Fibroblast of skin of right biceps (primary cell): ENCODE data around the gene KREMEN2.

Source experiments
- DNase-seq: peaks from one replicate; pipeline ENCODE4 v3.0.0-alpha.2; 2013

Gene KREMEN2

DNA sequence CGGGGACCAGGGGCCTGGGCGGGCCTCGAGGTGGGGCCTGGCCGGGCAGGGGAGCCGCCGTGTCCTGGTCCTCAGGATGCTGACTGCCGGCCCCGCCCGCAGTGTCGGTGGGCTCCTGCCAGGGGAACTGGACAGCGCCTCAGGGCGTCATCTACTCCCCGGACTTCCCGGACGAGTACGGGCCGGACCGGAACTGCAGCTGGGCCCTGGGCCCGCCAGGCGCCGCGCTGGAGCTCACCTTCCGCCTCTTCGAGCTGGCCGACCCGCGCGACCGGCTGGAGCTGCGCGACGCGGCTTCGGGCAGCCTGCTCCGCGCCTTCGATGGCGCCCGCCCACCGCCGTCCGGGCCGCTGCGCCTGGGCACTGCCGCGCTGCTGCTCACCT lies 2.7 kb downstream of the KREMEN2 start:
- DNase-seq = no peak

DNA sequence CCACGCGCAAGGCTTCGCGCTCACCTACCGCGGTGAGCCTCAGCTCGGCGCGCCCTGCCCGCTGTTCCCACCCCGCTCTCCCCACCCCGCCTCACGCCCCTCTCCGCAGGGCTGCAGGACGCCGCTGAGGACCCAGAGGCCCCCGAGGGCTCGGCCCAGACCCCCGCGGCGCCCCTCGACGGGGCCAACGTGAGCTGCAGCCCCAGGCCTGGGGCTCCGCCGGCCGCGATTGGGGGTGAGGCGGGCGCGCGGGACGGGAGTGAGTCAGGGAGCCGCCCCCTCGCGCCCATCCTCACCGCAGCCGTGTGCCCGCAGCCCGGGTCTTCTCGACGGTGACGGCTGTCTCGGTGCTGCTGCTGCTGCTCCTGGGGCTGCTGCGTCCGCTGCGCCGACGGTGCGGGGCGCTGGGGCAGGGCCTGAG lies 3.1 kb downstream of the KREMEN2 start:
- DNase-seq = no peak

DNA sequence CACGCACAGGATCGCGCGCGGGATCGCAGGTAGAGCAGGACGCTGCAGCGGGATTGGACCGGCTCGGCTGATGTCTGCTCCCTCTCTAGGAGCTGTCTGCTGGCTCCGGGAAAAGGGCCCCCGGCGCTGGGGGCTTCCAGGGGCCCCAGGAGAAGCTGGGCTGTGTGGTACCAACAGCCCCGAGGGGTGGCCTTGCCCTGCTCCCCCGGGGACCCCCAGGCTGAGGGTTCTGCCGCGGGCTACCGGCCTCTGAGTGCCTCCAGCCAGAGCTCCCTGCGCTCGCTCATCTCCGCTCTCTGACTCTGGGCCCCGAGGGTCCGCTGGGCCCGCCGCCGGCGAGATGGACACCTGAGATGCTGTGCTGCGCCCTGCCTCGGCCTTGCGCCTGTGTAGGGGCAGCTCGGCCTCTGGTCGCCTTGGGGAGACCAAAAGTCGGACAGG lies 3.7 kb downstream of the KREMEN2 start:
- DNase-seq = no peak

DNA sequence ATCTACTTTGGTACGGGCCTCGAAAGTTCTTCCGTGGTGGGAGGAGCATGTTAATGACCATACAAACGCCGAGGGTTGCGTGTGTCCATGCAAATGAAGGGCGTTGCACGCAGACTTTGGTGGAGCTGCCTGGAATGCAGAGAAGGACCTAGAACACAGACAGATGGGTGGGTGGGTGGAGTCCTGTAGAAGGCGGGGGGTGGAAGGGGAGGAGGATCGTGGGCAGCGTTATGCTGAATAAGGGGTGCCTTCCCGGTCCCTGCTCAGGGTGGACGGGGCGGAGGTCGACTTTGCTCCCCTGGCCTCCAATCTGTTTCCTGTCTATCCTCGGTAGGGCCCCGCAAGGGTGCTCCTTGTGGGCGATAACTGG lies 4.3 kb downstream of the KREMEN2 start:
- DNase-seq = no peak

DNA sequence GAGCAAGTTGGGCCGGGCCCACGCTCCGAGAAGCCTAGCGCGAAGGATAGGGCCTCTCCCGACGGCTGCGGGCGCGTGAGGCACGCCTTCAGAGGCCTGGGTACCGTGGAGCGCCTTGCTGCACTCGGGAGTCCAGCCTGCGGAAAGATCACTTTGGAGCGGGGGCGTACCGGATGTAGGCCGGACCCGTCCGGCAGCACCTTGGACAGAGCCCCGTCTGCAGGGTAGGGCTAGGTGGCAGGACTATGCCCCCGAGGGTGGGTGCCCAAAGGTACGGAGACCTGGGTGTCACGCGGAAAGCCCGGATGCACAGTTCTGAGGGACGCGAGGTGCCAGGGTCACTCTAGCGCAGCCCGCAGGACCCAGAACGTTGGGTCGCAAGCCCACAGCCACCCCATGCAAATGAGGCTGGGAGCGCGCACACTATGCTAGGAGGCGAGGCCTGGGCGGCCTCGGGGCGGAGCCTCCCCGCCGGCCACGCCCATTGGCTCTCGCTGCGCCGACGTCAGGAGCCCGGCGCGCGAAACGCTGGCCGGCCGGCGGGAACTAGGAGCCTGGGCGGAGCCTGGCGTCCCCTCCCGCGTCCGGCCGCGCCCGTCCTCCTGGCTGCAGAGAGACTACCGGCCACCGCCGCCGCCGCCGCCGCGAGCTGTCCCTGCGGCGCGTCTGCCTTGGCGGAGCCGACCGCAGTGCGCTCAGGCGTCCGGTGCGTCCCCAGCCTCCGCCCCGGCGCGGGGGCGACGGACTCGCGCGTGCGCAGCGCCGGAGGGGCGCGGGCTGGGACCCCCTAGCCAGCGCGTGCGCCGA lies 4.9 kb downstream of the KREMEN2 start, which contains the start of gene PAQR4:
TSS of gene PAQR4 (plus strand) at position 611 of the 807 bp plus-strand sequence. CDS start 327 bp downstream, outside the sequence.
- peak; percentile 84 for DNase-seq

DNA sequence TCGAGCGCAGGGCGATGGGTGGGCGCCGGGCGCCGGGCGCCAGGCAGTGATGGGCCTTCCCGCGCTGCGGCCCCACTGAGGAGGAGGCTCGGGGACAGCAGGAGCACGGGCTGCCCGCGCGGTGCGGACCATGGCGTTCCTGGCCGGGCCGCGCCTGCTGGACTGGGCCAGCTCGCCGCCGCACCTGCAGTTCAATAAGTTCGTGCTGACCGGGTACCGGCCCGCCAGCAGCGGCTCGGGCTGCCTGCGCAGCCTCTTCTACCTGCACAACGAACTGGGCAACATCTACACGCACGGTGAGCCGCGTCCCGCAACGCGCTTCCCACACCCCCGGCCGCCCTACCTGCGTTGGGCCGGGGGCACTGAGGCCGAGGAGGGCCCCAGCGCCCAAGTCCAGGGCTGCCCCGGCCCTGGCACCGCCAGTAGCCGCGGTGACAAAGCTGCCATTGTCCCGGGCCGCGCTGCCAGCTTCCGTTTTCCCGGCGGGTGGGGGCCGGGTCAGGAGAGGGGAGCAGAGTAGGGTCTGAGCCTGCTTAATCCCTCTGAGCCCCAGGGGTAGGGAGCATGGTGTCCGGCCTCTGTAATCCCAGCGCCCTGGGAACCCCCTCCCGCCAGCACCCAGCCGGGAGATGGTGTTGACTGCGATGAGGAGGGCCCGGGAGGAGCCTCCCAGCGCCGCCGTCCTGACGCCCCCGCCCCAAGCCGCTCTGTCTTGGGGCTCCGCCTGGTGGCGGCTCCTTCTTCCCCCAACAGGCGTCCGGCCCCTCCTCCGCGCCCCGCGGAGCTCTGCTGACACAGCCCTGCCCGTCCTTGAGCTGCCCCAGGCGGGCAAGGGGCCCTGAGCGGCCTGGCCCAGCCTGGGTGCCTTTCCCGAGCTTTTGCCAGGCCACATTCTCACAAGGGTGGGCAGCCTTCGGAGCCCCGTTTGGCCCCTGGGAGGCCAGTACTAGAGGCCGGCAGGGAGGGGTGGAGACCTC lies 5.8 kb downstream of the KREMEN2 start:
- peak; percentile 69 for DNase-seq

DNA sequence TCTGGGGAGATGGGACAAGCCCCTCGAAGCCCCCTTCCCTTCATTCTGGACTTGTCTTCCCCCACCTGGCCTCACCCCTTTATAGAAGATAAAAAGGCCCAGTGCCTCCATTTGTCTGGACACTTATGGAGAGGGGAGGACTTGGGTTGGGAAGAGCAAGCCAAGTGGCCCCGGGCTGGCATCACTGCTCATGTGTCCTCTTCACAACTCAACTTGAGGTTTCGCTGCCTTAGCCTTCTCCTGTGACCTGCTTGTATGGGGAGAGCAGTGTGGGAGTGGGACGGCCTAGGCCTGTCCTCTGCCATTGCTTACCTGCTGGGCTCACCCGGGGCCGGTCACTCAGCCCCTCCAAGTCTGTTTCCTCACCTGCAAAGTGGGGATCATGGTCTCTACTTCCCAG lies 6.5 kb downstream of the KREMEN2 start:
- DNase-seq = no peak

DNA sequence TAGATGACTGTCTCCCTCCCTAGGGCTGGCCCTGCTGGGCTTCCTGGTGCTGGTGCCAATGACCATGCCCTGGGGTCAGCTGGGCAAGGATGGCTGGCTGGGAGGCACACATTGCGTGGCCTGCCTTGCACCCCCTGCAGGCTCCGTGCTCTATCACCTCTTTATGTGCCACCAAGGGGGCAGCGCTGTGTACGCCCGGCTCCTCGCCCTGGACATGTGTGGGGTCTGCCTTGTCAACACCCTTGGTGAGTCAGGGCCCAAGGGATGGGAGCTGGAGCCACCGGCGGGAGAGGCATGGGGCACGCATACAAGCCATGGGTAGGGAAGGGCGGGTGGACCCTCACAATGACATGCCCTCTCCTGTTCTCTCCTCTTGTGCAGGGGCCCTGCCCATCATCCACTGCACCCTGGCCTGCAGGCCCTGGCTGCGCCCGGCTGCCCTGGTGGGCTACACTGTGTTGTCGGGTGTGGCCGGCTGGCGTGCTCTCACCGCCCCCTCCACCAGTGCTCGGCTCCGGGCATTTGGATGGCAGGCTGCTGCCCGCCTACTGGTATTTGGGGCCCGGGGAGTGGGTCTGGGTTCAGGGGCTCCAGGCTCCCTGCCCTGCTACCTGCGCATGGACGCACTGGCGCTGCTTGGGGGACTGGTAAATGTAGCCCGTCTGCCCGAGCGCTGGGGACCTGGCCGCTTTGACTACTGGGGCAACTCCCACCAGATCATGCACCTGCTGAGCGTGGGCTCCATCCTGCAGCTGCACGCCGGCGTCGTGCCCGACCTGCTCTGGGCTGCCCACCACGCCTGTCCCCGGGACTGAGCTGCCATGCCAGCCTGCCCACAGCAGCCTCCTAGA lies 7.3 kb downstream of the KREMEN2 start:
- no peak for DNase-seq

DNA sequence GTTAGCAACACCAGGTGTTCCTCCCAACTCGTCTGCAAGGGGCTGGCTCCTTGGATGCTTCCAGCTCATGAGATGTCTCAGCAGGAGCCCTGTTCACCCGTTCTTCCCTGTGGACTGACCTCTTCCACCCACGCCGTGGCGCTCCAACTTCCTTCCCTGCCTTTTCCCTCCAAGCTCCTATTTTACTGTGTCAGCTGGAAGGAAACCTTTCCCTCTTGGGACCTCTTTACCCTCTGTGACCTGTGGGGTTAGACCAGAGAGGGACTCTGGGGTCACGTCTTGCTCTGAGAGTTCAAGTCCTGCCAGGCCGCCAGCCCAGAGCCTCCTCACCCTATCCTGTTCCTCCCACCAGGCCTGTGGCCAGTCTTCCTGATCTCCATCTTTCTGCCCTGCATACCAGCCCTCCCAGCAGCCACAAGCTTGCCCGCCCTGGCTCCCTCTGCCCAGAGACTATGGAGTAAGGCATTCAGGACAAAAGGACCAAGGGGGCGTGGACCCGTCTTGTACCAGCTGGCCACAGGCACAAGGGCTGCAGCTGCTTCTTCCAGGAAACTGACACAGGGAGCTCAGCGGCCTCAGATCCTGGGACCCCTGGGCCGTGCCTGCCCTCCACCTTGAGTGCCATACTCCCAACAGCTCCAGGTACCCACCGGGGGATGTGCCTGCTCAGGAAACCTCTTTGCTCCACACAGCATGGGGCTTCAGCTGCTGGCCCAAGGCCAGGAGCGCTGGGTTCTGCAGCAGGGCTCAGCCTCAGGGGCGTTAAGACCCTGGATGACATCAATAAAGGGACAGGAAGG lies 8.1 kb downstream of the KREMEN2 start:
- no peak for DNase-seq

DNA sequence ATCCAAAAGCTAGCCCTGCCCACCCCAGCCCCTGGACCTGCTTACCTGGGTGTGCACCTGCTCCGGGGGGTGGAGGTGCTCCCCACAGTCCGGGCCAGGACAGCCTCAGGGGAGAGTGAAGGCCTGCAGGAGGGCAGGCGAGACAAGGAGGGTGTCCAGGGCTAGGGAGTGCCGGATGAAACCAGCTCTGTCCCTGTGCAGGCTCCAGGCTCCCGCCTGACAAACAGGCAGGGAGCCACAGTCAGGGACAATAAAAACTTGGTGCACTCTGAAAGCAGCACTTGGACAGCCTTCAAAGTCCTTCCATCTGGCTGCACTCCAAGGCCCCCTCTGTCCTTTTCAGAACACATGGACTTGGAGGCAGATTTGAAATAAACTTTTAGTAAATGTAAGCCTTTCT lies 9.0 kb downstream of the KREMEN2 start:
- DNase-seq = no peak

DNA sequence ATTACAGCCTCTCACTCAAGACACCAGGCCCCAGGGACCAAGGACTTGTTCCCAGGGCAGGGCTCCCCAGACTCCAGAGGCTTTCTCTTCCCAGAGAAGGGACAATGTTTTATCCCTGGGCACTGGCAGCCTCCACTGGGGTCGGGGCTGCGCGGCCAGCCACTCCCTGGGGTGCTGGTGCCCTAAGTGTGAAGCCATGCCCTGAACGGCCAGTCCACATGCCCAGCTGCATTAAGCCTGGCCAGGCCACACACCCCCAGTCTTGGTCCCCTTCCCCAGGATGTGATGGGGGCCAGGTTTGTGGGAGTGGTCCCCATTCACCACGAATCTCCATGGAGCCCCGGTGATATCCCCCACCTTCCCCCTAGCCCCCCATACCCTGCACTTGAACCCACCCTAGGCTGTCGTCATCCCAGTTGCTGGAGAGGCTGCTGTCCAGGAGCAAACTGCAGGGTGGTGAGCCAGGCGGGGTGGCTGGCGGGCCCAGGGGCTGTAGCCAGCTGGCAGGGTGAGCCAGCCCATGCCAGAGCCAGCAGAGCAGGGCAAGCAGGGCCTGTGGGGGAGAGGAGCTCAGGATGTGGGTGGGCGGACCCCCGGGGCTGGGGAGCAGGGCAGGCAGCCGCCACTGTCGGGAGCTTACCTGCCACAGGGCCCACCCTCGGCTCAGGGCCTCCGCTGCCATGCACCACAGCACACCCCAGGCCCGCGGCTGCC lies 9.7 kb downstream of the KREMEN2 start:
- no peak for DNase-seq

DNA sequence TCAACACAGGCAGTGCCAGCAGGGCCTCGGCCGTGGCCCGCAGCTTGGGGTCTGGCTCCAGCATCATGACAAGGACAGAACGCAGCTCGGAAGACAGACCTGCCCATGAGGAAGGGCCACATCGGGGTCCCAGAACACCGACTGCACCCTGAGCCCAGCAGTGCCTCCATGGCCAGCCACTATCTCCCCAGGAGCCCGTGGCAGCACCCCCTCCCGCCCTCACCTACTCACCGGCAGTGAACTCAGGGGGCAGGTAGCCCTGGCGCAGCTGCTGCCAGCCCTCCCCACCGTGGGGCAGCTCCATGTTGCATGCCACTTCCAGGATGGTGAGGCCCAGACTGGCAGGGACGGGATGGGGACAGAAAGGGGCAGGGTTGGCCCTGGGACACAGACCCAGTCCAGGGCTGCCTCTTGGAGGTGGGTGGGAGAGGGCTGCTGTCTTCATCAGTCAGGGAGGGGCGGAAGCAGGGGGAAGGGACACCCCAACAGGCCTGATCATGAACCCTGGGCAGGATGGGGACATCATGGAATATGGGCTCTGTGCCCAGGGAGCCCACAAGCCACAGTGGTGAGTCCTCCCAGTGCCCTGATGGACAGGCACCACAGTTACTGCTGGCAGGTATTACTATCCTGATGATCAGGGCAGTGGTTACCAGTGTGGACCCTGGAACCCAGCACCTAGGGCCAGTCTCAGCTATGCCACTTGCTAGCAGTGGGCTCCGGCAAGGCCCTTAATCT lies 10.4 kb downstream of the KREMEN2 start:
- DNase-seq = no peak

DNA sequence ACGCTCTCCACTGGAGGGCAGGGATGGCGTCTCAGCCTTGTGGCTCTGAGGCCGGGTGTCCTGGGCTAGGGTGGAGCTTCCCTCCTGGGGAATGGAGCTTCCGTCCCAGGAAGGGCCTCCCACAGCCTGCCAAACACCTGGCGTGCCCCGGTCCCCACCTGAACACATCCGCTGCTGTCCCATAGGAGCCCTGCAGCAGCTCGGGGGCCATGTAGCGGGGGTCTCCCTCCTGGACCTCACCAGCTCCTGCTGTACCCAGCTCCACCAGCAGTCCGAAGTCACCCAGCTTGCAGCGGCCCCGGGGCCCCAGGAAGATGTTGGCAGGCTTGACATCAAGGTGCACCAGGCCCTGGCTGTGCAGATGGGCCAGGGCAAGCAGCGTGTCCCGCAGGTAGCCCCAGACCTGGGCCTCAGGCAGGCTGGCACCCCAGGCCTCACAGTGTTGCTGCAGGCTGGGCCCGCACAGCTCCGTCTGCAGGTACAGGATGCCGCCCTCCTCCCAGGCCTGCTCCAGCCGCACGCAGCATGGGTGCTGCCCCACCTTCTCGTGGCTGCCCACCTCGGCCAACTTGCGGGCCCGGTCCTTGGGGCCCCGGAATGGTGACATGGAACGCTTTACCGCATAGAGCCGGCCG lies 11.2 kb downstream of the KREMEN2 start:
- DNase-seq = no peak

DNA sequence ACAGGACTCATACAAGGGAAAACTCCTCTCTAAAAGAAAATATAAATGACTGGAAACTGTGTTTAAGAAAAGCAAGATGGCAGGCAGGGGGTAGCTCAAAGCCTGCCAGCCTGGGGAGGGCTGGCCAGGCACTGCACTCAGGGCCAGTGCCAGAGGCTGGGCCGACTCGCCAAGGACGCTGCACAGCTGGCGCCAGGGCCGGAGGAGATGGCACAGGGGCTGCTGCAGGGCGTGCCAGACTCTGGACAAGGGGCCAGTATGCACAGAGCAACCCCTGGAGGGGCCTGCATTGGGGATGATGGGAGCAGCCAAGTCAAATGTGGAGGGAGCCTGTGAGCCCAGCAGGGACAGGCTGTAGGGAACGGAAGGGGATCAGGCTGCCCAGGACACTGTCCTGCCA lies 12.1 kb downstream of the KREMEN2 start:
- DNase-seq = no peak

DNA sequence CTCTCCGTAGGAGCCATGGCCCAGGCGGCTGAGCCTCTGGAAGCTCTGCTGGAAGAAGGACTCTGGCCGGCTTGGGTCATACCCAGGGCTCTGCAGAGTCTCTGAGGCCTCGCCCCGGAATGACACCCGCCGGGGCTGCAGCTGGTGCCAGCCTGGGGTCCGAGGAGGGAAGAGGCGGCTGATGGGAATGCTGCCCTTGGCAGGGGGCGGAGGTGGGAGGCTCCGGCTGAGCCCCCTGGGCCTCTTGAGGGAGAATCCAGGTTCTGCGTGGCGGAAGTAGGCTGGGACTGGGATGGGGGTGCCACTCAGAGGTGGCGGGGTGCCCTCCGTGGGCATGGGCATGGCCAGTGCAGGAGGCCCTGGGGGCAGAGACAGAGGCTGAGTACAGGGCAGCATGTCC lies 12.6 kb downstream of the KREMEN2 start:
- DNase-seq = no peak

DNA sequence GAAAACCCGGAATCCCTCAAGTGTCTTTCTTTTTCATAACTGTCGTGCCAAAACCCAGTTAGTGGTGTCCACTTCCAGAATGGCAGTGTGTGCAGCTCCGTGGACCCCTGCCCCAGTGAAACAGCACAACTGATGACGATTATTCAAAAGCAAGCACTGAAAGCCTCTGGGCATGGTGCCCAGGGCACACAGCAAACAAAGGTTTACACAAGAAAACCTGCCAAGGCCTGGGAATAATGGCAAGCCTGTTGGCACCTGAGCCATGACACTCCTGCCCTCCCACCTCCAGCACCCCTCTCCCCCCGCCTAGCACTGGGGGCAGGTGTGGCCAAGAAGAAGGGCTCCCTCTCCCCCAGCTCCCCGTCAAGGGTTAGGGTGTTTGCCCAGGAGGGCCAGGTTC lies 13.4 kb downstream of the KREMEN2 start:
- DNase-seq = no peak

DNA sequence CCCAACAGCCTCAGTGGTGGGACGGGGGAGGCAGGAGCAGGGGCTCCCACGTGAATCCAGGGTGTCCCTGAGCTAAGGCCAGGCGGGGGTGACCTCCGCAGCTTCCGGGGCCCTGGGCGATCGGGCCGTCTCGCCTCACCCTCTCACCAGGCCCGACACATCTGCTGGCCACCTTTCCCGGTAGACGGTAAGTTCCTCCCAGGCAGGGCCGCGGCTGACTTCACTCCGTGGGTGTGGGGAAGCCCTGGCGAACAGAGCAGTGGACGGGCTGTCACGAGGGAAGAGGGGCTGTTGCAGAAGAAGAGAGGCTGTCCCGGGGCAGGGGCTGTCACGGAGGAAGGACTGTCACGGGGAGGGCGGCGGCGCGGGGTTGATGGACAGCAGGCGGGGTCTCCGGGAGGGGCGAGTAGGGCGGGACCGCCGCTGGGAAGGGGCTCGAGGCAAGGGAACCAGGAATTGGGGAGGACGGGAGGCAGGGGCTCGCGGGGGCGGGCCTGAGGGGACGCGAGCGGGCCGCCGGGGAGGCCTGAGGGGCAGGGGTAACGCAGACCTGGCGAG lies 15.7 kb downstream of the KREMEN2 start:
- DNase-seq = no peak

DNA sequence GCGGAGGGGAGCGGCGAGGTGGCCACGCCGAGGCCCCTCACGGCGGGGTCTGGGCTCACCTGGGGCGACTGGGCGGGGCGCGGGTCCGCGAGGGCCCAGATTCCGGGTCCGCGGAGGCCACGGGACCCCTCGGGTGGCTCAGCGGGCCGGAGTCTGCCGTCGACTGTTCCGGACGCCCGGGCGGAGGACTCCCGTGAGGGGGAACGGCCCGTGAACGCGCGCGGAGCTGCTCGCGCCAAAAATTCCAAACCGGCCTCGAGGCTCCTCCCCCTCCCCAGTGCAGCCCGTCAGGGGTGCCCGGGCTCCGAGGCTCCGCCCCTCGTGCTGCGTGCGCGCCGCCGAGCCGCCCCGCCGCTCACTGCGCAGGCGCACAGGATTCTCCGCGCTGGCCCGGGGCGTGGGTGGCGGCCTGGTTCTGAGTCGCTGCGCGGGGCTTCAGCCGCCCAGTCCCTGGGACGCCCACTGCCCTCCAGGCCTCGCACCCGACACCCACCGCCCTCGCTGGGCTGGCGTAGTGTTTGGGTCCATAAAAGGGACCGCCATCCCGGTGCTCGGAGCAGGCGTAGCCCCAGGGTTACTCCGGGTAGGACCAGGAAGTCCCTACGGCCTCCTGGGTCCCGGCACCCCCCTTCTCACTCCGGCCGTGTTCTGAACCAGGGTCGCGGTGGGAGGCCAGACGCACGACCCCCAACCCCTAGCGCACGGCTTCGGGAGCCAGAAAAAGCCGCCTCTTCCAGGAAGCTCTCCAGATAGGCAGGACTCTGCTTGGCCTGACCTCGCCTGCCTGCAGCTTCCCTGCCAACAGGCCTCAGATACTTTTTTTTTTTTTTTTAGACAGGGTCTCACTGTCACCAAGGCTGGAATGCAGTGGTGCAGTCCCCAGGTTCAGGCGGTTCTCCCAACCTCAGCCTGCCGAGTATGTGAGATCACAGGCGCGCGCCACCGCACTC lies 16.4 kb downstream of the KREMEN2 start, which contains the start of gene PKMYT1:
TSS of gene PKMYT1 (minus strand) at position 220 of the 950 bp plus-strand sequence. CDS start 789 bp downstream, outside the sequence.
- DNase-seq = peak; percentile 85
